SK-N-SH (cell line): Measurements from ENCODE around the gene MTUS2.
"Not testable (repeated sequence)": the region's sequence is repeated elsewhere in the genome, so short reads cannot be mapped to it uniquely, and the experiment has no call there.

ENCODE experiments used
- EZH2phosphoT487 ChIP-seq: fragments of 200-600 bp; sonication (generic); IDR thresholded peaks from 2 replicates; pipeline ENCODE4 v1.6.1; 2017; ENCODE audit warnings: low read depth, mixed run types, mild to moderate bottlenecking, antibody characterized with exemption, moderate library complexity, borderline replicate concordance
- POLR2AphosphoS5 ChIP-seq: IDR thresholded peaks from 2 replicates; pipeline ENCODE4 v1.6.1; 2012; ENCODE audit warnings: low read depth, low read length
- TF ChIP-seq, protein P1 (sequence below): fragments of 200-600 bp; sonication (generic); IDR thresholded peaks from 2 replicates; pipeline ENCODE4 v1.6.1; 2017; ENCODE audit warnings: antibody characterized with exemption, mild to moderate bottlenecking, moderate library complexity

DNA sequence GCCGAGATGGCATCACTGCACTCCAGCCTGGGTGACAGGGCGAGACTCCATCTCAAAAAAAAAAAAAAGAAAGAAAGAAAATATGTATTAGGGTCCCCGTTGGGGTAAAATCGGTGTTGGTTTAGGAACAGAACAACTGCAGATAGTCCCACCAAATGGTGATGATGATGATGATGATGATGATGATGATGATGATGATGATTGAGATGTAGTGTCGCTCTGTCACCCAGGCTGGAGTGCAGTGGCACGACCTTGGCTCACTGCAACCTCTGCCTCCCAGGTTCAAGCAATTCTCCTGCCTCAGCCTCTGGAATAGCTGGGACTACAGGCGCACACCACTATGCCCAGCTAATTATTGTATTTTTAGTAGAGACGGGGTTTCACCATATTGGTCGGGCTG is 570.5 kb downstream of the MTUS2 start:
- TF ChIP-seq, protein P1, sequence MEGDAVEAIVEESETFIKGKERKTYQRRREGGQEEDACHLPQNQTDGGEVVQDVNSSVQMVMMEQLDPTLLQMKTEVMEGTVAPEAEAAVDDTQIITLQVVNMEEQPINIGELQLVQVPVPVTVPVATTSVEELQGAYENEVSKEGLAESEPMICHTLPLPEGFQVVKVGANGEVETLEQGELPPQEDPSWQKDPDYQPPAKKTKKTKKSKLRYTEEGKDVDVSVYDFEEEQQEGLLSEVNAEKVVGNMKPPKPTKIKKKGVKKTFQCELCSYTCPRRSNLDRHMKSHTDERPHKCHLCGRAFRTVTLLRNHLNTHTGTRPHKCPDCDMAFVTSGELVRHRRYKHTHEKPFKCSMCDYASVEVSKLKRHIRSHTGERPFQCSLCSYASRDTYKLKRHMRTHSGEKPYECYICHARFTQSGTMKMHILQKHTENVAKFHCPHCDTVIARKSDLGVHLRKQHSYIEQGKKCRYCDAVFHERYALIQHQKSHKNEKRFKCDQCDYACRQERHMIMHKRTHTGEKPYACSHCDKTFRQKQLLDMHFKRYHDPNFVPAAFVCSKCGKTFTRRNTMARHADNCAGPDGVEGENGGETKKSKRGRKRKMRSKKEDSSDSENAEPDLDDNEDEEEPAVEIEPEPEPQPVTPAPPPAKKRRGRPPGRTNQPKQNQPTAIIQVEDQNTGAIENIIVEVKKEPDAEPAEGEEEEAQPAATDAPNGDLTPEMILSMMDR: not testable (repeated sequence)
- not testable (repeated sequence) for TF ChIP-seq POLR2AphosphoS5, EZH2phosphoT487
